ENCODE data around the gene URGCP.
A peak's percentile ranks its signal among the peaks of the same experiment; 100 is the strongest.
"Not testable (repeated sequence)": the region's sequence is repeated elsewhere in the genome, so short reads cannot be mapped to it uniquely, and the experiment has no call there.

URGCP gene

GRCh38 chr7:43905956-43906330, 453 bp downstream of the URGCP start:
- DNase-seq = peak; percentile 64

GRCh38 chr7:43905209-43905946, 1.0 kb downstream of the URGCP start:
- DNase-seq = peak; percentile 51

GRCh38 chr7:43904533-43905208, 1.7 kb downstream of the URGCP start:
- DNase-seq = no peak

GRCh38 chr7:43902542-43903054, 3.8 kb downstream of the URGCP start:
- no peak for DNase-seq

GRCh38 chr7:43898571-43898970, 7.8 kb downstream of the URGCP start:
- DNase-seq = not testable (repeated sequence)

- DNase-seq = no peak
These were observed 10.5 kb downstream of the URGCP start for GRCh38 chr7:43895847-43896415.

DNA sequence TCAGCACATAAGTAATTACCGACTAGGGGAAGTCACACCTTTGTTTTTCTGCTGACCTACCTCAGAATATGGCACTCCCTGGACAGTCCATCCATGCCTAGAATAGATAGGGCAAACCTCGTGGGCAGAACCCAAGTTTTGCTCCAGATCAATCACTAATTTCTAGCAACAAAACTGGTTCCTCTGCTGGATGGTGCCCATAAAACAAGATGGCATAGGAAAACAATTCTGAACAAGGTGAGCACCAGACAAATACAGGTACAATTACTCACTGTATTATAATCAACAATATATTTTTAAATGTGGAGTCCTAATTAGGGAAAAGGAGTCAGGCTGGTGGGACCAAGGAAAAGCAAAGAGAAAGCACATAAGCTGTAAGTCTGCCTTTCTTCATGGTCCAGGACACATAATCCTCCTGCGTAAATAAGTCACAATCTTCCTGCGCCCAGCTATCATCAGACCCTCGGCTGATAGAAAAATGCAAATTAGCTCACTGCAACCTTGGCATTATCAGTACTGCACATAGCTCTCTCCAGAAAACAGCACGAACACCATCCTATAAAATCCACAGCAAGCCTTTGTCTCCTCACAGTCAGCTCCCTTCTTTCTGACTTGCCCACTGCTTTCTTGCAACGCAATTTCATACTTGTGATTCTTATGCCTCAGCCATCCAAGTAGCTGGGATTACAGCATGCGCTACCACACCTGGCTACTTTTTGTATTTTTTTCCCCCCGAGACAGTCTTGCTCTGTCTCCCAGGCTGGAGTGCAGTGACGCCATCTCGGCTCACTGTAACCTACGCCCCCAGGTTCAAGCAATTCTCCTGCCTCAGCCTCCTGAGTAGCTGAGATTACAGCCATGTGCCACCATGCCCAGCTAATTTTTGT, 15.1 kb downstream of the URGCP start:
- no peak for DNase-seq

GRCh38 chr7:43890468-43890867, 15.9 kb downstream of the URGCP start:
- peak; percentile 23 for DNase-seq

DNA sequence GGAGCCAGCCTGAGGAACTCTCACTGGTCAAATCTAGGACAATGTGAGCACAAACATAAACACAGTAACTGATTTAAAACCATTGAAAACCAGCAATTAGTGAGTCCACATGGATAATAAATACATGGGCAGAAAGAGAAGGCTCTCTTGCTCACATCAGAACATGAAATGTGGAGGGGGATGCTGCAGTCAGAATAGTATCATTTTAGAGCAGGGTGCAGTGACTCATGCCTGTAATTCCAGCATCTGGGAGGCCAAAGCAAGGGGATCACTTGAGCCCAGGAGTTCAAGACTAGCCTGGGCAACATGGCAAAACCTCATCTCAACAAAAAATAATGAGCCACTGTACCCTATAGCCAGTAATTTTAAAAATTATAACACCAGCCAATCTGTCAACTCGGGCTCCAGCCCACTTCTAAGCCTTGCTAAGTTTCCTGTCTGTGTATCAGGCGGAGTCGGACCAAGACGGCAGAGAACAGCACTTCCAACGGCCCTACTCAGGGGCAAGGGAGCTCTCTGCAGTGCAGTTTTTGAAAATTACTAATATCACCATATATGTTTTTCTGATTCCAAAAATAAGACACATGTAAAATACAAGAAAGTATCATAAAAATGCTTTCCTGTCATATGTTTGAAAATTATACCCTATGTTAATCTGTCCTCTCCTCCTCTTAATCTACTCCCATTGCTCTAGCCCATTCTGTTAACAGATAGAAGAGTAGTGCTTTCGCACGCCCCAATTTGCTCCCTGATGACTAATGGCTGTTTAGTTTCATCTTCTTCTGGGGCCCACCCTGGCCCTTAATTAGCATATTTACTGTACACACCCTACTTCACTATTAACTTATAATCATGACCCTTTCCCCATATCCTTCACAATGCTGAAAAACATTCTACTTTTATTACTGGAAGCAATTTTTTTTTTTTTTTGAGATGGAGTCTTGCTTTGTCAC, 17.1 kb downstream of the URGCP start:
- no peak for DNase-seq

DNA sequence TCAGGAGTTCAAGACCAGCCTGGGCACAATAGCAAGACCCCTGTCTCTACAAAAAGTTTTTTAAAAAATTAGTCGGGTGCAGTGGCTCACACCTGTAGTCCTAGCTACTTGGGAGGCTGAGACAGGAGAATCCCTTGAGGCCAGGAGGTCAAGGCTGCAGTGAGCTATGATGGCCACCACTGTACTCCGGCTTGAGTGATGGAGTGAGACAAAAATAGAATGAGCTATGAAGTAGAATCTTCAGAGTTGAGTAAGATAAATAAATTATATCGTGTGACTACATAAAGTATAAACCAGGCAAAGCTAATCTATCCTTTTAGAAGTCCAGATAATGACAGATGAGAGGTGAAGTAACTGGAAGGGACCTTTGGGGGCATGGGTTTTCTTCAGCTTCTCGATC, 21.8 kb downstream of the URGCP start:
- DNase-seq = no peak

DNA sequence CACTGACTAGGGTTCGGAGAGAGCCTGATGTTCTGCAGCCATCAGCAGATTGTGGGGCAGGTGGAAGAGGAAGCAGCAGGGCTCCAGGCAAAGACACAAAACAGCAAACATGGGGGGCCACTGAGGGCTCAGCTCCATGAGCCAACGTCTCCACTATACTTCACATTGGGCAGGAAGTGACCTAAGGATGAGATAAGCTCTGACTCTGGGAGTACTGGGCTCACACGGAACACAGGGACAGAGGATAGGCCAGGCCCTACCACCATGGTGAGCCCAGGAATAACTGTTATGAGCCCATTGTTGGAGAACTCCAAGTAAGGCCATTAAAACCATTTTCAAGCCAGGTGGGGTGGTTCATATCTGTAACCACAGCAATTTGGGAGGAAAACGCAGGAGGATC, 22.2 kb downstream of the URGCP start:
- DNase-seq = no peak

DNA sequence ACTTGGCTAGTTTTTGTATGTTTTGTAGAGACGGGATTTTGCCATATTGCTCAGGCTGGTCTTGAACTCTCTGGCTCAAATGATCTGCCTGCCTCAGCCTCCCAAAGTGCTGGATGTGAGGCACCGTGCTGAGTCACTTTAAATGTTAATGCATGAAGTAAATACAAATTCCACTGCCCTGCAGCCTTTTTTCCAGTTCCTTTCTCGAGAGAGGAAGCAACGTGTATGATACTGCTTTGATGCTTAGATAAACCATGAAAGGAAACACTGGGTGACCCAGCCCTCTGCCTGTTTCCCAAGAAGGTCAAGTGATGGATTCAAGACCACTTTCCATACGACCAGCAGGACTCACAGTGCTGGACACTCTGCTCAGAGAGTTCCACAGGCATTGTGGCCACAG, 25.8 kb downstream of the URGCP start:
- DNase-seq = no peak

DNA sequence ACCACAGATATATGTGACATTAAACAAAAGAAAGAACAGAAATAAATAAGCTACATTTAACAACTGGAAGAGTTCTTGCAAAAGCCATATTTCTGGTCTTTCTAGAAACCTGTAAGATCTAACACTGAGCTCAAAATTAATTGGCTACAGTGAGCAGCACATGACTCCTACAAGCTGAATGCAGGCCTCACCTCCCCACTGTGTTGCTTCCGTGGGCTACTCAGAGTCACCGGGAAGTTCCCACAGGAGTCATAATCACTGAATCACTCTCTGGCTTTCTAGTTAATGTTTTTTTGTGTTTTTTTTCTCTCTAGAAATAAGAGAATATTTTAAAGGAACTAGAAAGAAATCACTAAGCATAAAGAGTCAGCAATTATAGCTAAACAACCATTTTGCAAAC, 26.9 kb downstream of the URGCP start:
- no peak for DNase-seq

- DNase-seq = no peak
These were observed 27.5 kb downstream of the URGCP start for GRCh38 chr7:43878867-43879266.

DNA sequence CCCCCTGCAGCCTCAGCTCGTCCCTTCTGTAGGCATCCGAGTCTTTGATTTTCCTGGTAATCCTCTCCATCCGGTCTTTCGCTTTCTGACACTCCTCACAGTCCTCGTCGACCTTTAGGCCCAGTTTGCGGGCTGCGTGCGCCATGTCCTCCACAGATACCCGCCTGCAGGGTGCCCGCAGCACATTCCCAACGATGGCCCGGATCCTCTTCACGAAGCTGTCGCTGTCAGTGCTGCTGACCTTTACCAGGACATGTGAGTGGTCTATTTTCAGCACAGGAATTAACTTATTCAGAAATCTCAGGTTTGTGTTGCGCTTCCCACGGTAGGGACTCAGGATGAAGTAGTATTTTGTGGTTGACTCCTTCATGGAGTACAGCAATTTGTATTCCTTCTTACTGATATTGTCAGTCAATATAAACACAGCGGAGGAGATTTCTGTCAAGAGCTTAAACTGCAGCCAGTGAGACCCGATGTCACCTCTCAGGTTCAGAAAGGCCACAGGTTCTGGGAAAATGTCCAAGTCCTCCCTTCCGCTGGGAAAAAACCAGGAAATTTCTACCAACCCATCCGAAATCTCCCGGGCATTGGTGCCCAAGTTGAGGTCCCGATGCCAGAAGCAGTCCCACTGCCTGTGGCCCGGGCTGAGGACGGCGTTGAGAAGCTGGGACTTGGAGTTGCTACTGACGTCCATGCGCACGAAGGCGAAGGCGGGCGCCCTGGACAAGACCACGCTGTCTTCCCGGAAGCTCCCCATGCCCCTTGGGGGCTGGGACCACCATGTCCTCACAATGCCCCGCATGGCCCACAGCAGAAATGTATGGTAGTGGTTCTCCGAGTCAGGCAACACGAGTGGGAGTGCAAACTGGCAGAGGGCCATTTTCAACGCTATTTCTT, 28.2 kb downstream of the URGCP start:
- DNase-seq = no peak

DNA sequence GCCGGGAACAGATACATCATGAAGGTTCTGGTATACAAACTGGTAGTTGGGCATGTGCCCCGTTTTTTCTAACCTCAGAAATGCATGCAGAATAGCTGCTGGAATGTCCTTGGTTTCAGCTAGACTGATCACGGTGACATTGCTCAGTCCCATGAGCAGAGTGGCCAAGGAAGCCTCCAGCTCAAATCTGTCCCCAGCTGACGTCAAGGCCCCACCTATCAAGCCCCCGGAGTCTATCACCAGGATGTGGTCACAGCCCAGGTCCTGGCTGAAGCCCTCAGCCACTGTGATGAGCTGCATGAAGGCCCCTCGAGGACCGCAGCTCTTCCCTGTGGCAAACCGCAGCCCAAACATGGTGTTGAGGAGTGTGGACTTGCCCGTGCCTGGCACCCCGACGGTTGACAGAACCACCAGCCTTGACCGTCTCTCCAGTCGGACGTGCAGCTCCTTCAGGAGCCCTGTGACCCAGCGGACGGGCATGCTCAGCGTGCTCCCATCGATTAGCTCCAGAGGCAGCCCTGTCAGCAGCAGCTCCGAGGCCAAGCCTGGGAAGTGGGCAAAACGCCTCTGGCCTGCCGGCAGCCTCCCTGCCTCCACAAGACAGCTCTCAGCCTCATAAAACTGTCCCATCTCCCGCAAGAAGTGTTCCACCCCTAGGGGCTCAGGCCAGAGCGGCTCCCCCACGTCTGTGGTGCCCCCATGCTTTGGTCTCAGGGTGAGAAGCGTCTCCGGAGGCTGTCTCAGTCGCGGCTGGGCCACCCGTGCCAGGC, 29.2 kb downstream of the URGCP start:
- no peak for DNase-seq

DNA sequence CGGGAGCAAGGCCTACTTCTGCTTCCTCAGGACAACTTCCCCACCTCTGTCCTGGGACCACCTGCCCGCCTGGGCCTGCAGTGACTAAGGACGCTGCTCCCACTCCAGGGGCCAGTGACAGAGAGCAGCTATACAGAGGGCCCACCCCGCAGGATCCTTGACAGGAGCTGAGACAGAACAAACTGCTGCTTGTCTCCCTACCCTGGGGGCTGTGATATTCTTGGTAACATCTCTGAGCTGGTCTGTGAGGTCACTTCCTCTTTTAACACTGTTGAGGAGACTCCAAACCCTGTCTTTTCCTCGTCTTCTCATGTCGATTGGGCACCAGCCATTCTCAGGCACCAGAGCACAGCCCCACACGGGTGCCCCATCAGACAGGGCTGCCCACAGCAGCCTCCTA, 30.2 kb downstream of the URGCP start:
- DNase-seq = no peak

GRCh38 chr7:43873300-43873699, 33.1 kb downstream of the URGCP start:
- no peak for DNase-seq

DNA sequence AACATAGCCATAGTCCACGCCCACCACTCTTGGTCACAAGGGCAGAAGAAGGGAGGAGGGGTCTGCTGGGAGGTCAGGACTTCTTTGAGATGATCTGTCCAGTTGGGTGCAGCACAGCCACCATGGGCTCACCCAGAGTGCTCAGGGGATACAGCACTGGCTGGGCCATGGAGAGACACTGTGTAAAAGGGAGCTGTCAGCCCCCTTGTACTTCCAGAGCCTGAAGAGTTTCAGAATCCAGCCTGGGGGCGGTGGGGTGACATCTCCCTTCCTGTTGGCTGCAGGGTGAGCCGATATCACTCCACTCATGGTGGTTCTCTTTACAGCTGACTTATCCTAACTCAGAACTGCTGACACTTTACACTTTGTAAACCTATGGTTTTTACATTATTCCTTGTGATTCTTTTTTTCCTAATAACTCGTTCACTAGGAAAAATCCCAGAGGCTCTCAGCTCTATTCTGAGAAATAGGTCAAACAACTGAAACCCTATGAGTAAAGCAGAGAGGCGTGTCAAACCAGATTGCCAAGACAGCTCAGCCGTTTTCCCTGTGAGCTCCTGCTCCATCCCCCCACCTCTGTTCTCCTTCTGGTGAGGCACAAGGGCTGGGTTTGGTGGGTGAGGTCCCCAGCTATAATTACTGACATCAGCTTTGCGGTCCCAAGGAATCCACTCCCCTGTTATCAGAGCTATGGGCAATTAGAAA, 33.8 kb downstream of the URGCP start:
- peak; percentile 15 for DNase-seq

Data from NCI-H69 (cell line).